Colonic mucosa (tissue), 4 donors: ENCODE data around the gene CHSY1. TPM values are rescaled to one million over a fixed set of nuclear protein-coding genes. Genes with fewer than 3 reads are reported as not detected.

Experiments
- DNase-seq: peaks from one replicate; pipeline ENCODE4 v3.0.0-alpha.2; 2020
- H3K27ac ChIP-seq: fragments of 200-600 bp; one replicate; pipeline ENCODE4 v1.8.0; 2021
- H3K27me3 ChIP-seq: fragments of 200-600 bp; one replicate; pipeline ENCODE4 v1.8.0; 2021
- H3K36me3 ChIP-seq: fragments of 200-600 bp; one replicate; pipeline ENCODE4 v1.8.0; 2021
- H3K4me1 ChIP-seq: fragments of 200-600 bp; one replicate; pipeline ENCODE4 v1.8.0; 2021; ENCODE audit warnings: mild to moderate bottlenecking
- H3K4me3 ChIP-seq: fragments of 200-600 bp; one replicate; pipeline ENCODE4 v1.8.0; 2021
- H3K9ac ChIP-seq, 2 donors: one replicate each; pipeline ENCODE4 v1.7.0; 2013; ENCODE audit warnings: control low read depth in 2 of 2, low read depth in 2 of 2, low read length in 2 of 2
- H3K9me3 ChIP-seq: fragments of 200-600 bp; one replicate; pipeline ENCODE4 v1.8.0; 2021
- CTCF ChIP-seq: fragments of 200-600 bp; IDR thresholded peaks from one replicate; pipeline ENCODE4 v1.8.0; 2022; ENCODE audit warnings: antibody characterized with exemption, mild to moderate bottlenecking
- intact Hi-C: fragments of 100-400 bp; cut with DNase I; formaldehyde crosslinking; loops from one replicate; pipeline ENCODE4 v1.14.1; 2022
- total RNA-seq, 2 donors: library from RNA; stranded (reverse); fragmentation: NEBNext Ultra II Directional in 1 of 2; extraction: Animal tissue kit (Norgen Biotek cat#: 25700) in 1 of 2; gene quantifications; one replicate each; pipeline ENCODE4 v1.2.1, GENCODE V29; 2021
- donor health status: healthy.
- donor health status: DM: no; HTN: no; CAD: no.
- donor health status: DM: no; HTN: no; CAD: no.

The CHSY1 gene
- total RNA-seq, 2 donors from 2014 or later = 12.3 to 13.7 TPM

DNA sequence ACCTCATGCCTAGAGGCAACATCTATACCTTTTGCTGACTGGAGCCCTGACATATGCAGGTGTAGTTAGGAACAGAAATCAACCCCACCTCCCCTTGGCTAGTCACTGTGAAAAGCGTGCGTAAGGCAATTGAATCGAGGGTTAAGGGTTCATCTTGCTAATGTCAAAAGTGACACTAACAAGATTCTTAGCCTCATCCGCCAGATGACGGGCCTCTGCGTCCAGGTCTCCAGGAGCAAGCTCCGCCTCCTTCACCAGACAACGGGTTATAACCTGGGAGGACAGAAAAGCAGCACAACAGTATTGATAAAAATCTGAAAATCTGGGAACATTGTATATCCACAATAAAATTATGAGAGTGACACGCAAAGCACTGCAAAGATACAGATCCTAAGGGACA, 20.7 kb upstream of the CHSY1 start:
- TF ChIP-seq CTCF = no peak
- Histone ChIP-seq H3K4me3 (no peak overlapping the region), H3K4me1 (peaks cover 8% of the 10 kb centered on the region), H3K9me3 (no peaks in the 10 kb centered on the region), H3K27ac (no peak overlapping the region), H3K9ac (no peak overlapping the region), H3K36me3 (peaks cover 23% of the 10 kb centered on the region), H3K27me3 (no peaks in the 10 kb centered on the region)
- intact Hi-C loops = no loop called here
- DNase-seq = no peak

- Histone ChIP-seq H3K27me3 (no peaks in the 10 kb centered on the region), H3K4me1 (no peaks in the 10 kb centered on the region), H3K9me3 (no peaks in the 10 kb centered on the region), H3K27ac (no peak overlapping the region), H3K36me3 (peaks cover 23% of the 10 kb centered on the region), H3K9ac (no peak overlapping the region), H3K4me3 (no peak overlapping the region)
- intact Hi-C loops = loop anchor here (10.0 kb wide), 1 partner anchor 355 kb away; the partner anchor contains the start of gene LRRK1
- TF ChIP-seq CTCF = no peak
- DNase-seq = no peak
These were observed 17.8 kb upstream of the CHSY1 start for GRCh38 chr15:101269479-101270223.

- H3K4me3 ChIP-seq = no peak overlapping the region
- peaks cover 4% of the 10 kb centered on the region for H3K36me3 ChIP-seq
- TF ChIP-seq CTCF = no peak
- intact Hi-C loops = loop anchor here (10.0 kb wide), 1 partner anchor 353 kb away; the partner anchor contains the start of gene LRRK1
- no peaks in the 10 kb centered on the region for H3K9me3 ChIP-seq
- no peaks in the 10 kb centered on the region for H3K27me3 ChIP-seq
- peak; percentile 49 for DNase-seq
- H3K27ac ChIP-seq = peak overlapping the region; percentile 13
- no peak overlapping the region for H3K9ac ChIP-seq
- H3K4me1 ChIP-seq = no peaks in the 10 kb centered on the region
These were observed 15.7 kb upstream of the CHSY1 start for GRCh38 chr15:101267320-101268104.

DNA sequence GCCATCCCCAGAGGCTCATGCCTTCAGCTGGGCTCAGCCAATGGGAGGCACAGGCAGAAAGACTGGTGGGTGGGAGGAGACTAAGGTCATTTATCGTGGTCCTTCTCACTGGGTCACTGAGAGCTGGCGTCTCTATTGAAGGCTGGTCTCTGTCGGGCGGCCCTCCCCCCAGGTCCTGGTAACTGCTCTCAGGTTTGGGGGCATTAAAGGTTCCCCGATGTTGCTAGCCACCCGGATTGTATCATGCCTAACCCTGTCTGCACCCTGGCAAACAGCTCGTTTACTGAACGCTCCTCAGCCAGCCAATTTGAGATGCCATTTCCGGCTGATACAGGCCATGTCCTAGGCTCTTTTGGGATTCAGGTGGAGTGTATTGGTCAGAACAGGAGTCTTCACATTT, 14.9 kb upstream of the CHSY1 start:
- H3K9me3 ChIP-seq = no peaks in the 10 kb centered on the region
- intact Hi-C loops = loop anchor here (10.0 kb wide), 1 partner anchor 352 kb away; the partner anchor contains the start of gene LRRK1
- H3K4me1 ChIP-seq = no peaks in the 10 kb centered on the region
- H3K4me3 ChIP-seq = no peak overlapping the region
- H3K9ac ChIP-seq = no peak overlapping the region
- H3K27ac ChIP-seq = peak overlapping the region; percentile 13
- TF ChIP-seq CTCF = no peak
- H3K36me3 ChIP-seq = no peaks in the 10 kb centered on the region
- DNase-seq = no peak
- H3K27me3 ChIP-seq = no peaks in the 10 kb centered on the region

DNA sequence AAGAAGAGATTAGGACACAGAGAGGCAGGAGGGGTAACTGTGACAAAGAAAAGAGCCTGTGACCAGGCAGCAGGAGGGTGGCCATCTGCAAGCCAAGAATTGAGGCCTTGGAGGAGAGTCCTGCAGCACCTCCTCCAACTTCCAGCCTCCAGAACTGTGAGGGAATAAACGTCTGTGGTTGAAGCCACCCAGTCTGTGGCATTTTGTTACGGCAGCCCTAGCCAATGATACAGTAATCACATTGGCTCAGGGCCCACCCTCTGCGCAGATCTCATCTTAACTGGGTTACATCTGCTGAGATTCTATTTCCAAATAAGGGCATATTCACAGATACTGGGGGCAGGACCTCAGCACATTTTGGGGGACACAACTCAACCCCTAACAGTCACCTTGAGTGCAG, 14.2 kb upstream of the CHSY1 start:
- Histone ChIP-seq H3K4me1 (no peaks in the 10 kb centered on the region), H3K9ac (no peak overlapping the region), H3K27ac (no peak overlapping the region), H3K4me3 (no peak overlapping the region), H3K9me3 (no peaks in the 10 kb centered on the region), H3K36me3 (no peaks in the 10 kb centered on the region), H3K27me3 (no peaks in the 10 kb centered on the region)
- no peak for DNase-seq
- TF ChIP-seq CTCF = no peak
- intact Hi-C loops = loop anchor here (10.0 kb wide), 1 partner anchor 351 kb away; the partner anchor contains the start of gene LRRK1
